HG03064 (cell line): ENCODE data around the gene PBX3.

Experiments used
- ATAC-seq: cut with Tn5 transposase; IDR thresholded peaks from one replicate; pipeline ENCODE4 v1.9.1; 2021; ENCODE audit warnings: low read depth; ENCODE audit not compliant: unreplicated experiment

PBX3 gene

GRCh38 chr9:126014726-126015125 lies 267.6 kb downstream of the PBX3 start:
- ATAC-seq = no peak

- ATAC-seq = no peak
Measured at GRCh38 chr9:126015424-126015823, 268.3 kb downstream of the PBX3 start.

- ATAC-seq = no peak
Measured at GRCh38 chr9:126016579-126017290, 269.6 kb downstream of the PBX3 start.
